Right atrium auricular region (tissue), 2 donors: ENCODE data around the gene B3GALT6. TPM values are rescaled to one million over a fixed set of nuclear protein-coding genes. Genes with fewer than 3 reads are reported as not detected.

ENCODE experiments used
- DNase-seq: peaks from one replicate; pipeline ENCODE4 v3.0.0-alpha.2; 2019; ENCODE audit warnings: low spot score
- H3K27ac ChIP-seq, 2 donors: fragments of 200-600 bp; sonication (generic); 1 replicate in 1 of 2; 2 replicates in 1 of 2; pipeline ENCODE4 v1.5.1; 2016 to 2019
- H3K27me3 ChIP-seq, 2 donors: fragments of 200-600 bp; sonication (generic); one replicate each; pipeline versions ENCODE4 v1.5.1 to v1.6.0; 2017 to 2019
- H3K36me3 ChIP-seq: fragments of 200-600 bp; sonication (generic); one replicate; pipeline ENCODE4 v1.5.1; 2016
- H3K4me1 ChIP-seq, 2 donors: fragments of 200-600 bp; sonication (generic); one replicate each; pipeline versions ENCODE4 v1.5.1 to v1.6.0; 2017 to 2019
- H3K4me3 ChIP-seq, 2 donors: fragments of 200-600 bp; sonication (generic); 1 replicate in 1 of 2; 2 replicates in 1 of 2; pipeline ENCODE4 v1.5.1; 2017 to 2019; ENCODE audit warnings: mild to moderate bottlenecking in 1 of 2, moderate library complexity in 1 of 2
- H3K9me3 ChIP-seq, 2 donors: fragments of 200-600 bp; sonication (generic); one replicate each; pipeline ENCODE4 v1.5.1; 2019
- total RNA-seq, 2 donors: library from RNA; depleted of rRNA; stranded (reverse); fragments of >200 nt; gene quantifications; one replicate each; pipeline ENCODE4 v1.1.0, GENCODE V29; 2016
- TF ChIP-seq, protein P1 (sequence below), 2 donors: fragments of 200-600 bp; sonication (generic); IDR thresholded peaks; one replicate each; pipeline ENCODE4 v1.5.1; 2019; ENCODE audit warnings: antibody characterized with exemption in 2 of 2

B3GALT6 gene
- total RNA-seq, 2 donors from 2014 or later: 16.1 to 19.7 TPM

DNA sequence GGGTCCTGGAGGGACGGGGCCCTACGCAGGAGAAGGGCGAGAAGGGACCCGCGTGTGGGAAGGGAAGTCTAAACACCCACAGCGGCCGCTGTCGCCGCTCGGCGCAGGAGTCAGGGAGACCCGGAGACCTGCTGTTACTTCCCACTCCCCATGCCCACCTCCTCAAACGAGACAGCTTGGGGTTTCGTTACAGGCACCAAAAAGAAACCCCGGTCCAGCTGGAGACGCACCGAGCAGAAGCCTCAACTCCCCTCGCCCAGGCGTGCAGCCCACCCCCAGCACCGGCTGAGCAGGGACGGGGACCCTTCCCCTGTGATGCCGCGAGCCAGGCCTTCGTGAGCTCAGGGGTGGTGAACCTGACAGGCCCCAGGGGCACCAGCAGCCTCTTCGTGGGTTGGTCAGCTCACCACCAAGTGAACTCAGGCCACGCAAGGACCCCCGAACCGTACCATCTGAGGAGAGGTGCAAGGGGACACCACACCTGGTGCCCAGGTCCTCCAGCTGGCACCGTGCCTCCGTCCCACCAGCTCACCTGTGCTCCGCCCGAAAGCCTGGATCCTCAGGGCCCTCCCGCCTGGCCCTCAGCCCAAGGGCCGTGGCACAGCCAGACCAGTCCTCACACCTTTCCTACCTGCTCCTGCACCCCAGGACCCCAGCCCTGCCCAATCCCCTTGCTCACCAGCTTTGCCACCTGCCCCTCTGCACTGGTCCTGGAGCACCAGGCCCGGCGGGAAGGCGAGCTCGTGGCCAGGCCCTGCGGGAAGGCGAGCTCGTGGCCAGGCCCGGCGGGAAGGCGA lies 5.3 kb upstream of the B3GALT6 start:
- DNase-seq: no peak
- TF ChIP-seq, protein P1, sequence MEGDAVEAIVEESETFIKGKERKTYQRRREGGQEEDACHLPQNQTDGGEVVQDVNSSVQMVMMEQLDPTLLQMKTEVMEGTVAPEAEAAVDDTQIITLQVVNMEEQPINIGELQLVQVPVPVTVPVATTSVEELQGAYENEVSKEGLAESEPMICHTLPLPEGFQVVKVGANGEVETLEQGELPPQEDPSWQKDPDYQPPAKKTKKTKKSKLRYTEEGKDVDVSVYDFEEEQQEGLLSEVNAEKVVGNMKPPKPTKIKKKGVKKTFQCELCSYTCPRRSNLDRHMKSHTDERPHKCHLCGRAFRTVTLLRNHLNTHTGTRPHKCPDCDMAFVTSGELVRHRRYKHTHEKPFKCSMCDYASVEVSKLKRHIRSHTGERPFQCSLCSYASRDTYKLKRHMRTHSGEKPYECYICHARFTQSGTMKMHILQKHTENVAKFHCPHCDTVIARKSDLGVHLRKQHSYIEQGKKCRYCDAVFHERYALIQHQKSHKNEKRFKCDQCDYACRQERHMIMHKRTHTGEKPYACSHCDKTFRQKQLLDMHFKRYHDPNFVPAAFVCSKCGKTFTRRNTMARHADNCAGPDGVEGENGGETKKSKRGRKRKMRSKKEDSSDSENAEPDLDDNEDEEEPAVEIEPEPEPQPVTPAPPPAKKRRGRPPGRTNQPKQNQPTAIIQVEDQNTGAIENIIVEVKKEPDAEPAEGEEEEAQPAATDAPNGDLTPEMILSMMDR (IDR thresholded peaks at IDR 0.05): no peak
- Histone ChIP-seq H3K27ac (no peak overlapping the region), H3K36me3 (peaks cover 49% of the 10 kb centered on the region), H3K4me1 (peaks cover 0 to 48% of the 10 kb centered on the region in 2 donors), H3K4me3 (no peak overlapping the region), H3K9me3 (no peaks in the 10 kb centered on the region), H3K27me3 (no peaks in the 10 kb centered on the region)

- Histone ChIP-seq H3K27me3 (no peaks in the 10 kb centered on the region), H3K9me3 (no peaks in the 10 kb centered on the region), H3K36me3 (peaks cover 43% of the 10 kb centered on the region), H3K4me1 (peaks cover 0 to 43% of the 10 kb centered on the region in 2 donors), H3K4me3 (no peak overlapping the region), H3K27ac (no peak overlapping the region)
- DNase-seq: no peak
- TF ChIP-seq, protein P1 (IDR thresholded peaks at IDR 0.05): no peak
Measured at GRCh38 chr1:1227386-1227785, 4.7 kb upstream of the B3GALT6 start.

GRCh38 chr1:1228187-1228586 lies 3.9 kb upstream of the B3GALT6 start:
- no peak for DNase-seq
- Histone ChIP-seq H3K27ac (no peak overlapping the region), H3K36me3 (peaks cover 35% of the 10 kb centered on the region), H3K9me3 (no peaks in the 10 kb centered on the region), H3K27me3 (no peaks in the 10 kb centered on the region), H3K4me1 (peaks cover 0 to 51% of the 10 kb centered on the region in 2 donors), H3K4me3 (no peak overlapping the region)
- TF ChIP-seq, protein P1 (IDR thresholded peaks at IDR 0.05): no peak

DNA sequence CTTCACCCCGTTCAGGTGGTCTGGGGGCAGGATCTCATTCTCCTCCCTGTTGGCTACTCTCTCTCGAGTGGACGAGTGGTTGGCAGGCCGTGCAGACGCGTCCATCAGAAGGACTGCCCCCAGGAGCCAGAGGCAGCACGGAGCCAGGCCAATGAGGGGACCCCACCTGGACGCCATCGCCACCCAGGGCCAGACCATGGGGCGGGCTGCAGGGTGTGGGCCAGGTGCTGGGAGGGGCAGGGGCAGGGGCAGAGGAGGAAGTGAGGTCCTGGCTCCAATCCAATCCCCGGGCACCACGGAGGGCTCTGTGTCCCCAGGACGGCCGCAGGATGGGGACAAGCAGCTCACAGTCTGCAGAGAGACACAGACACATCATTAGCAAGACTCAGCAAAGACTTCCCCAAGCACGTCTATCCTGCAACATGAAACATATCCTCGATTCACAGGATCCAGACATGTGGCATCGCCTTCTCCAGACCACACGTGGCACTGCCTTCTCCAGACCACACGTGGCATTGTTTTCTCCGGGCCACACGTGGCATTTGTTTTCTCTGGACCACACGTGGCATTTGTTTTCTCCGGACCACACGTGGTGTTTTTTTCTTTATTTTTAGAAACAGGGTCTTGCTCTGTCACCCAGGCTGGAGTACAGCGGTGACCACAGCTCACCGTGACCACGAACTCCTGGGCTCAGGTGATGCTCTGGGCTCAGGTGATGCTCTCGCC lies 3.3 kb upstream of the B3GALT6 start:
- Histone ChIP-seq H3K4me3 (no peak overlapping the region), H3K27ac (no peak overlapping the region), H3K27me3 (no peaks in the 10 kb centered on the region), H3K9me3 (no peaks in the 10 kb centered on the region), H3K36me3 (peaks cover 29% of the 10 kb centered on the region), H3K4me1 (peaks cover 0 to 54% of the 10 kb centered on the region in 2 donors)
- DNase-seq: no peak
- TF ChIP-seq, protein P1 (IDR thresholded peaks at IDR 0.05): no peak

GRCh38 chr1:1229770-1230169 lies 2.3 kb upstream of the B3GALT6 start:
- no peak for DNase-seq
- Histone ChIP-seq H3K27ac (peak overlapping the region in 1 of 2 donors; percentile 31), H3K9me3 (no peaks in the 10 kb centered on the region), H3K4me3 (no peak overlapping the region), H3K36me3 (peaks cover 22% of the 10 kb centered on the region), H3K27me3 (no peaks in the 10 kb centered on the region), H3K4me1 (peaks cover 0 to 54% of the 10 kb centered on the region in 2 donors)
- TF ChIP-seq, protein P1 (IDR thresholded peaks at IDR 0.05): no peak
